ENCODE measurements around the gene LACRT.

GRCh38 chr12:54616933-54617680, 17.6 kb downstream of the LACRT start:
- TF ChIP-seq CTCF (IDR thresholded peaks at IDR 0.05) (no peak), POLR2A (IDR thresholded peaks at IDR 0.05) (no peak)

All from body of pancreas (tissue), 4 donors.